HEK293 (cell line): Measurements from ENCODE around the gene HLA-E.

Experiments
- CTCF ChIA-PET: fragments of 350-600 bp; formaldehyde crosslinking; extraction: SDS; loops from one replicate; lab custom pipeline; 2021; ENCODE audit warnings: antibody characterized with exemption; lab: Yijun Ruan, JAX
- POLR2A ChIA-PET: fragments of 300-600 bp; formaldehyde crosslinking; extraction: SDS; loops from one replicate; lab custom pipeline; 2020; ENCODE audit warnings: antibody characterized with exemption, inconsistent platforms; lab: Yijun Ruan, JAX
- H3K27ac ChIP-seq: fragments of 200-500 bp; sonication (Bioruptor generic); 2 replicates; pipeline ENCODE4 v1.5.1; 2014; ENCODE audit warnings: low read depth, low read length, control low read depth, inconsistent platforms; ENCODE audit errors: extremely low read depth
- H3K36me3 ChIP-seq, 2 experiments: fragments of 200-500 bp in 1 of 2; sonication (Bioruptor generic) in 1 of 2; 1 replicate in 1 of 2; 2 replicates in 1 of 2; pipeline ENCODE4 v1.5.1; 2014 to 2017; ENCODE audit warnings: inconsistent platforms in 2 of 2, low read length in 2 of 2; ENCODE audit not compliant: control insufficient read depth in 2 of 2, insufficient read depth in 1 of 2
- H3K4me1 ChIP-seq: fragments of 200-500 bp; sonication (Bioruptor generic); 2 replicates; pipeline ENCODE4 v1.5.1; 2014; ENCODE audit warnings: mild to moderate bottlenecking, low read length, inconsistent platforms; ENCODE audit not compliant: control insufficient read depth, insufficient read depth
- H3K4me3 ChIP-seq: 2 replicates; pipeline ENCODE4 v1.5.1; 2011; ENCODE audit warnings: low read depth, mild to moderate bottlenecking, control low read depth, low read length, moderate library complexity
- H3K9me3 ChIP-seq: fragments of 200-500 bp; sonication (Bioruptor generic); 2 replicates; pipeline ENCODE4 v1.5.1; 2014; ENCODE audit warnings: low read depth, low read length, inconsistent platforms; ENCODE audit not compliant: control insufficient read depth, insufficient read depth
- GFI1B ChIP-seq: fragments of 450-650 bp; formaldehyde crosslinking; IDR thresholded peaks from 2 replicates; pipeline ENCODE4 v1.5.1; 2016; ENCODE audit warnings: missing biosample characterization, missing genetic modification characterization
- HIC1 ChIP-seq: fragments of 450-650 bp; formaldehyde crosslinking; IDR thresholded peaks from 2 replicates; pipeline ENCODE4 v1.5.1; 2016; ENCODE audit warnings: missing biosample characterization, missing genetic modification characterization
- HOXA7 ChIP-seq: sonication (generic); formaldehyde crosslinking; IDR thresholded peaks from 2 replicates; pipeline ENCODE4 v1.8.1; 2022; ENCODE audit warnings: missing genetic modification reagents, borderline replicate concordance
- INSM2 ChIP-seq: fragments of 450-650 bp; formaldehyde crosslinking; IDR thresholded peaks from 2 replicates; pipeline ENCODE4 v1.5.1; 2016; ENCODE audit warnings: missing biosample characterization, missing genetic modification characterization
- KLF17 ChIP-seq: fragments of 450-650 bp; formaldehyde crosslinking; IDR thresholded peaks from 2 replicates; pipeline ENCODE4 v1.5.1; 2016; ENCODE audit warnings: missing biosample characterization, missing genetic modification characterization
- PRDM10 ChIP-seq: fragments of 450-650 bp; formaldehyde crosslinking; IDR thresholded peaks from 2 replicates; pipeline ENCODE4 v1.5.1; 2016; ENCODE audit warnings: missing biosample characterization, missing genetic modification characterization
- SCRT2 ChIP-seq: fragments of 450-650 bp; formaldehyde crosslinking; IDR thresholded peaks from 2 replicates; pipeline ENCODE4 v1.5.1; 2016; ENCODE audit warnings: missing biosample characterization, missing genetic modification characterization
- SP2 ChIP-seq: fragments of 450-650 bp; formaldehyde crosslinking; IDR thresholded peaks from 2 replicates; pipeline ENCODE4 v1.5.1; 2016; ENCODE audit warnings: missing biosample characterization, missing genetic modification characterization
- ZBTB6 ChIP-seq: fragments of 450-650 bp; formaldehyde crosslinking; IDR thresholded peaks from 2 replicates; pipeline ENCODE4 v1.5.1; 2017; ENCODE audit warnings: missing biosample characterization, missing genetic modification characterization
- ZBTB7A ChIP-seq: fragments of 450-650 bp; formaldehyde crosslinking; IDR thresholded peaks from 2 replicates; pipeline ENCODE4 v1.5.1; 2016; ENCODE audit warnings: low read depth, missing biosample characterization, missing genetic modification characterization
- ZNF2 ChIP-seq: fragments of 450-650 bp; formaldehyde crosslinking; IDR thresholded peaks from 2 replicates; pipeline ENCODE4 v1.5.1; 2016; ENCODE audit warnings: missing biosample characterization, missing genetic modification characterization
- ZNF223 ChIP-seq: fragments of 450-650 bp; formaldehyde crosslinking; IDR thresholded peaks from 2 replicates; pipeline ENCODE4 v1.5.1; 2016; ENCODE audit warnings: missing biosample characterization, missing genetic modification characterization
- ZNF354C ChIP-seq: fragments of 450-650 bp; formaldehyde crosslinking; IDR thresholded peaks from 2 replicates; pipeline ENCODE4 v1.5.1; 2016; ENCODE audit warnings: missing biosample characterization, missing genetic modification characterization, low read depth, borderline replicate concordance
- ZNF514 ChIP-seq: fragments of 450-650 bp; formaldehyde crosslinking; IDR thresholded peaks from 2 replicates; pipeline ENCODE4 v1.5.1; 2016; ENCODE audit warnings: missing biosample characterization, missing genetic modification characterization
- ZNF521 ChIP-seq: fragments of 450-650 bp; formaldehyde crosslinking; IDR thresholded peaks from 2 replicates; pipeline ENCODE4 v1.5.1; 2017; ENCODE audit warnings: missing biosample characterization, mild to moderate bottlenecking, missing genetic modification characterization
- ZNF561 ChIP-seq: fragments of 450-650 bp; IDR thresholded peaks from 2 replicates; pipeline ENCODE4 v1.5.1; 2018; ENCODE audit warnings: missing biosample characterization, missing genetic modification characterization, borderline replicate concordance
- ZNF600 ChIP-seq: fragments of 450-650 bp; formaldehyde crosslinking; IDR thresholded peaks from 2 replicates; pipeline ENCODE4 v1.5.1; 2016; ENCODE audit warnings: missing biosample characterization, missing genetic modification characterization
- ZNF623 ChIP-seq: fragments of 450-650 bp; formaldehyde crosslinking; IDR thresholded peaks from 2 replicates; pipeline ENCODE4 v1.5.1; 2016; ENCODE audit warnings: missing biosample characterization, missing genetic modification characterization
- ZNF660 ChIP-seq: fragments of 450-650 bp; IDR thresholded peaks from 2 replicates; pipeline ENCODE4 v1.5.1; 2018; ENCODE audit warnings: missing biosample characterization, mild to moderate bottlenecking, missing genetic modification characterization
- ZSCAN18 ChIP-seq: fragments of 450-650 bp; formaldehyde crosslinking; IDR thresholded peaks from 2 replicates; pipeline ENCODE4 v1.5.1; 2016; ENCODE audit warnings: missing biosample characterization, missing genetic modification characterization

The HLA-E gene

GRCh38 chr6:30542404-30542725 lies 53.1 kb downstream of the HLA-E start:
- no peaks in the 10 kb centered on the region for H3K4me1 ChIP-seq
- H3K9me3 ChIP-seq: no peaks in the 10 kb centered on the region
- ChIA-PET POLR2A (interaction anchor here (1.2 to 1.7 kb wide), 4 partner anchors 14 to 330 kb away, joined by 4 to 9 read pairs (median 7); partner anchors contain the start of genes DHX16, GNL1 and TRIM26), CTCF (interaction anchor here (0.6 to 9.5 kb wide), 24 partner anchors 11 to 548 kb away, joined by 3 to 324 read pairs (median 12); partner anchors contain the start of genes ABCF1, GNL1 and PRR3)
- H3K4me3 ChIP-seq: no peak overlapping the region
- no peak for TF ChIP-seq ZNF660 (tag by site-specific recombination)
- TF ChIP-seq KLF17 (tag by site-specific recombination): no peak
- no peak for TF ChIP-seq INSM2 (tag by site-specific recombination)
- TF ChIP-seq ZNF600 (tag by site-specific recombination): no peak
- no peak for TF ChIP-seq GFI1B (tag by site-specific recombination)
- TF ChIP-seq, all 188 proteins: peak for 0
- H3K27ac ChIP-seq: no peak overlapping the region
- peaks cover 0 to 27% of the 10 kb centered on the region in 2 experiments; a peak in 1 of 3 replicates for H3K36me3 ChIP-seq

GRCh38 chr6:30542915-30543314 lies 53.6 kb downstream of the HLA-E start:
- POLR2A ChIA-PET: interaction anchor here (0.7 to 1.7 kb wide), 3 partner anchors 13 to 129 kb away, joined by 3 to 9 read pairs (median 4); partner anchors contain the start of genes DHX16 and GNL1
- Histone ChIP-seq H3K9me3 (no peaks in the 10 kb centered on the region), H3K27ac (no peak overlapping the region), H3K4me3 (no peak overlapping the region), H3K36me3 (peaks cover 2 to 32% of the 10 kb centered on the region in 2 experiments; a peak in 2 of 3 replicates), H3K4me1 (no peaks in the 10 kb centered on the region)
- CTCF ChIA-PET: interaction anchor here (0.5 to 9.5 kb wide), 22 partner anchors 8 to 547 kb away, joined by 3 to 324 read pairs (median 4); partner anchors contain the start of genes GNL1 and PRR3
- TF ChIP-seq ZNF623 (tag by site-specific recombination) (no peak), ZNF354C (no peak), ZNF514 (tag by site-specific recombination) (no peak), ZNF223 (tag by site-specific recombination) (no peak), HIC1 (tag by site-specific recombination) (no peak), ZBTB7A (tag by site-specific recombination) (no peak), ZBTB6 (no peak), ZSCAN18 (tag by site-specific recombination) (no peak), ZNF521 (tag by site-specific recombination) (no peak), ZNF2 (no peak), PRDM10 (tag by site-specific recombination) (no peak), HOXA7 (no peak), SP2 (tag by site-specific recombination) (no peak), KLF17 (tag by site-specific recombination) (no peak), SCRT2 (tag by site-specific recombination) (no peak), ZNF561 (tag by site-specific recombination) (no peak)
